Activated CD4-positive, alpha-beta T cell treated with anti-CD3 and anti-CD28 coated beads, Interleukin-10, Interleukin-2, amounts not matched to agents 100 ng/mL and 50 ng/mL, durations not matched to agents 16 hours and 8 hours (primary cell): ENCODE results near the gene NUP133.
"Not testable (repeated sequence)": the region's sequence is repeated elsewhere in the genome, so short reads cannot be mapped to it uniquely, and the experiment has no call there.

Experiments
- DNase-seq: peaks from one replicate; pipeline ENCODE4 v3.0.0-alpha.2; 2020

Gene NUP133

GRCh38 chr1:229448354-229448753, 59.8 kb downstream of the NUP133 start:
- DNase-seq: no peak

- DNase-seq: no peak
Observed at GRCh38 chr1:229447809-229448252, 60.3 kb downstream of the NUP133 start.

GRCh38 chr1:229445828-229446227, 62.3 kb downstream of the NUP133 start:
- no peak for DNase-seq

- peak; percentile 91 for DNase-seq
Observed at GRCh38 chr1:229440851-229441537, 67.1 kb downstream of the NUP133 start.

- DNase-seq: no peak
Observed at GRCh38 chr1:229438021-229438420, 70.1 kb downstream of the NUP133 start.

GRCh38 chr1:229437443-229437842, 70.7 kb downstream of the NUP133 start:
- DNase-seq: no peak

- DNase-seq: no peak
Observed at GRCh38 chr1:229436201-229436600, 71.9 kb downstream of the NUP133 start.

GRCh38 chr1:229434641-229435051, 73.5 kb downstream of the NUP133 start:
- no peak for DNase-seq

- DNase-seq: no peak
Observed at GRCh38 chr1:229434005-229434640, 74.0 kb downstream of the NUP133 start, which contains the start of gene ACTA1. TSS of gene ACTA1 (minus strand) at chr1:229434094. CDS start at chr1:229433115, 979 bp downstream.

GRCh38 chr1:229433364-229434004, 74.7 kb downstream of the NUP133 start:
- DNase-seq: no peak

GRCh38 chr1:229432905-229433304, 75.2 kb downstream of the NUP133 start:
- DNase-seq: no peak

- DNase-seq: no peak
Observed at GRCh38 chr1:229432116-229432461, 76.1 kb downstream of the NUP133 start.

GRCh38 chr1:229431284-229432115, 76.6 kb downstream of the NUP133 start:
- no peak for DNase-seq

- DNase-seq: peak; percentile 29
Observed at GRCh38 chr1:229430761-229431283, 77.3 kb downstream of the NUP133 start.

- DNase-seq: no peak
Observed at GRCh38 chr1:229428256-229428655, 79.9 kb downstream of the NUP133 start.

- no peak for DNase-seq
Observed at GRCh38 chr1:229427572-229427971, 80.6 kb downstream of the NUP133 start.

- DNase-seq: no peak
Observed at GRCh38 chr1:229425564-229426159, 82.5 kb downstream of the NUP133 start.

- DNase-seq: no peak
Observed at GRCh38 chr1:229420765-229421164, 87.4 kb downstream of the NUP133 start.

GRCh38 chr1:229420224-229420623, 87.9 kb downstream of the NUP133 start:
- DNase-seq: no peak

- DNase-seq: not testable (repeated sequence)
Observed at GRCh38 chr1:229418586-229418985, 89.6 kb downstream of the NUP133 start.

- DNase-seq: not testable (repeated sequence)
Observed at GRCh38 chr1:229412810-229413209, 95.3 kb downstream of the NUP133 start.

- no peak for DNase-seq
Observed at GRCh38 chr1:229412056-229412455, 96.1 kb downstream of the NUP133 start.
